ENCODE data around the gene LTK. TPM values are rescaled to one million over a fixed set of nuclear protein-coding genes. Genes with fewer than 3 reads are reported as not detected.

Gene LTK
- total RNA-seq, 2 donors from 2014 or later: 6.9 to 8.2 TPM

DNA sequence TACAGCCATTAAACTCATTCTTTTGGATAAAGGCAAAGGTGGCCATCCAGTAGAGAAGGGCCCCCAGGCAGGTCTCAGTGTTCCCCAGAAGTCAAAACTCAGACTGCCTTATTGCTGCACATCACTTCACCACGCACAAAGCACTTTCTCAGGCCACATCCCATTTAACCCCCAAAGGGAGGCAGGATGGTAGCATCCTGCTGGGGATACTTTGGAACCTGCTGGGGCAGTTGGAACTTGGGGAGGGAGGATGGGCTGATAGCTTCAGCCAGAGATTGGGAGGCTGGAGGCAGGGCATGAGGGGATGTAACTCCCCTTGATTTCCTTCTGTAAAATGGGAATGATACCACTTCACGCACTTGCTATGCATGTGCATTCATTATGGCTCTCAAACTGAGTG lies 15.0 kb downstream of the LTK start:
- Histone ChIP-seq H3K9ac (ENCODE audit: low read depth in 2 of 2, low read length in 2 of 2) (no peak overlapping the region), H3K4me1 (no peaks in the 10 kb centered on the region), H3K9me3 (no peaks in the 10 kb centered on the region), H3K27ac (no peak overlapping the region), H3K27me3 (peaks cover 20% of the 10 kb centered on the region), H3K4me3 (no peak overlapping the region), H3K36me3 (no peaks in the 10 kb centered on the region)
- no peak for DNase-seq
- TF ChIP-seq, protein P1, sequence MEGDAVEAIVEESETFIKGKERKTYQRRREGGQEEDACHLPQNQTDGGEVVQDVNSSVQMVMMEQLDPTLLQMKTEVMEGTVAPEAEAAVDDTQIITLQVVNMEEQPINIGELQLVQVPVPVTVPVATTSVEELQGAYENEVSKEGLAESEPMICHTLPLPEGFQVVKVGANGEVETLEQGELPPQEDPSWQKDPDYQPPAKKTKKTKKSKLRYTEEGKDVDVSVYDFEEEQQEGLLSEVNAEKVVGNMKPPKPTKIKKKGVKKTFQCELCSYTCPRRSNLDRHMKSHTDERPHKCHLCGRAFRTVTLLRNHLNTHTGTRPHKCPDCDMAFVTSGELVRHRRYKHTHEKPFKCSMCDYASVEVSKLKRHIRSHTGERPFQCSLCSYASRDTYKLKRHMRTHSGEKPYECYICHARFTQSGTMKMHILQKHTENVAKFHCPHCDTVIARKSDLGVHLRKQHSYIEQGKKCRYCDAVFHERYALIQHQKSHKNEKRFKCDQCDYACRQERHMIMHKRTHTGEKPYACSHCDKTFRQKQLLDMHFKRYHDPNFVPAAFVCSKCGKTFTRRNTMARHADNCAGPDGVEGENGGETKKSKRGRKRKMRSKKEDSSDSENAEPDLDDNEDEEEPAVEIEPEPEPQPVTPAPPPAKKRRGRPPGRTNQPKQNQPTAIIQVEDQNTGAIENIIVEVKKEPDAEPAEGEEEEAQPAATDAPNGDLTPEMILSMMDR (IDR thresholded peaks at IDR 0.05): no peak
- intact Hi-C loops (cut with DNase I): no loop called here

DNA sequence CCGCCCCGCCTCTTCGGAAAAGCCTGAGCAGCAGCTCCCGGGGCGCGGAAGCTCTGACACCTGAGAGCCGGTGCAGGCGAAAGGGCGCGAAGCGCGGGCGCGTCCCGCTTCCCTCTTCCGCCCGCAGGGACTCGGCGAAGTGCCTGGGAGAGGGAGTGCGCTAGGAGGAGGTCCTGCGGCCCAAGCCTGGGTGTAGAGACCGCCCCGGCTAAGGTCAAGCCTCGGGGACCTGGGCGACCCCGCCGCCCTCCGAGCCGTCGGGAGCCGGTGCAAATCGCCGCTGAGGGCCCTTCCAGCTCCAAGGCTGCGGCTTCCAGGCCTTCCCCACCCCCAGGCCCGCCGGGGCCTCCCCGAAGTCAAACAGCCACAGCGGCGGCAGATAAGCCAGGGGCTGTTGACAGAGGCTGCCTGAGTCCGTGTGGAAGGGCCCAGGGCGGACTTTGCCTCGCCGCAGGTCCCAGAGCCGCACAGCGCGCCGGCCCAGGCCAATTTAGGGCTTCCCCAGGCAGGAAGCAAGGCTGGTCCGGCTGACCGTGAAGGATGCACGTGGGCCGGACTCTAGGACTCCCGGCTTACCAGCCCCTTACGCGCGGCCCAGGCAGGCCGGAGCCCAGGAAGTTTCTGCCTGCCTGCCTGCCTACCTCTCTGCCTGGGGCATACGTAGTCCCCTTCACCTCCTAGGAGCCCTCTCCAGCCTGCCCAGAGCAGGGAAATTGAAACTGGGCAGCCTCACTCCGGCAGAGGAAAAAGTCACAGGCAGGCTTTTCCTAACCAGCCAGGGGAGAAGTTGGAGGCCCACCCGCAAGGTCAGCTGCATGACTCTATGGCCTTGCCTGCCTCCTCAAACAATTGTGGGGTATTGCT lies 17.7 kb downstream of the LTK start:
- H3K27me3 ChIP-seq: peaks cover 8% of the 10 kb centered on the region
- intact Hi-C loops (cut with DNase I): no loop called here
- peak; percentile 81 for DNase-seq
- H3K4me1 ChIP-seq: peaks cover 5% of the 10 kb centered on the region
- H3K27ac ChIP-seq: peak overlapping the region; percentile 68
- TF ChIP-seq, protein P1 (IDR thresholded peaks at IDR 0.05): no peak
- no peaks in the 10 kb centered on the region for H3K36me3 ChIP-seq
- H3K9me3 ChIP-seq: no peaks in the 10 kb centered on the region
- peak overlapping the region; percentile 32 to 78 for H3K9ac ChIP-seq (ENCODE audit: low read depth in 2 of 2, low read length in 2 of 2)
- H3K4me3 ChIP-seq: peak overlapping the region; percentile 64

DNA sequence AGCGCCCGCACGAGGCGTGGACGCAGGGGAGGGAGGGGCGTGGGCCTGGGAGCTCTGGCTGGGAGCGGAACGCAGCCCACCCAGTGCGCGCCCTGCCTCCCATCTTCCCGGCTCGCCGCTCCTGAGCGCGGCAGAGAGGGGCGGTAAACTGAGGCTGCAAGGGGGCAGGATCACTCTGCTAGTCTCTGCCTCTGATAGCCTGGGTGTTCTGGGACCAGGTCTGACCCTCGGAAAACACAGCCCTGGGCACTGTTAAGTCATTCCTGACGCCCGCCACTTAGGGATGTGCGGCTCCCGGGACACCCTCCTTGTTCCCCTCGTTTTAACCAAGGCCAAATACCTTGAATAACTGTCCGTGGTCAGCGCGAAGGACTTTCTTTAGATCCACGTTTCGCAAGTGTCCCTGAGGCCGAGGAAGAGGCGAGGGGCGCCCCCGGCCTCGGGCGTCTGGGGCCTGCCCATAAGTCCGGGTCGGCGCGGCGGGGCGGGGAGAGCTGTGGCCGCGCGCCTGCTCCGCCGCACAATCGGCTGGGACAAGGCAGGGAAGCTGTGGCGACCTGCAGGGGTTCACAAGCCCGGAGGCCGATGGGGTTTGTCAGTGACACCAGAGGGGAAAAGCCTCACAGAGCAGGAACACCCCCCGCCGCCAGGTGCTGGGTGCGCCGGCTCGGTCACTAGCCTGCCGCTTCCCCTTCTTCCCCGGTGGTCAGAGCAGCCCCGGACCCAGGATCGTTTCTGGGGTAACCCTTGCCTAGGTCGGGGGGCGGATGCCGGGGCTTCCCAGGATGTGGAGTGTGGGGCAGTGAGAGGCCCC lies 18.5 kb downstream of the LTK start:
- H3K4me3 ChIP-seq: peak overlapping the region; percentile 64
- peaks cover 5% of the 10 kb centered on the region for H3K4me1 ChIP-seq
- H3K27ac ChIP-seq: peak overlapping the region; percentile 68
- no peaks in the 10 kb centered on the region for H3K36me3 ChIP-seq
- intact Hi-C loops (cut with DNase I): no loop called here
- H3K9ac ChIP-seq (ENCODE audit: low read depth in 2 of 2, low read length in 2 of 2): peak overlapping the region; percentile 78 to 82
- TF ChIP-seq, protein P1 (IDR thresholded peaks at IDR 0.05): no peak
- DNase-seq: peak; percentile 66
- H3K9me3 ChIP-seq: no peaks in the 10 kb centered on the region
- H3K27me3 ChIP-seq: peaks cover 8% of the 10 kb centered on the region

DNA sequence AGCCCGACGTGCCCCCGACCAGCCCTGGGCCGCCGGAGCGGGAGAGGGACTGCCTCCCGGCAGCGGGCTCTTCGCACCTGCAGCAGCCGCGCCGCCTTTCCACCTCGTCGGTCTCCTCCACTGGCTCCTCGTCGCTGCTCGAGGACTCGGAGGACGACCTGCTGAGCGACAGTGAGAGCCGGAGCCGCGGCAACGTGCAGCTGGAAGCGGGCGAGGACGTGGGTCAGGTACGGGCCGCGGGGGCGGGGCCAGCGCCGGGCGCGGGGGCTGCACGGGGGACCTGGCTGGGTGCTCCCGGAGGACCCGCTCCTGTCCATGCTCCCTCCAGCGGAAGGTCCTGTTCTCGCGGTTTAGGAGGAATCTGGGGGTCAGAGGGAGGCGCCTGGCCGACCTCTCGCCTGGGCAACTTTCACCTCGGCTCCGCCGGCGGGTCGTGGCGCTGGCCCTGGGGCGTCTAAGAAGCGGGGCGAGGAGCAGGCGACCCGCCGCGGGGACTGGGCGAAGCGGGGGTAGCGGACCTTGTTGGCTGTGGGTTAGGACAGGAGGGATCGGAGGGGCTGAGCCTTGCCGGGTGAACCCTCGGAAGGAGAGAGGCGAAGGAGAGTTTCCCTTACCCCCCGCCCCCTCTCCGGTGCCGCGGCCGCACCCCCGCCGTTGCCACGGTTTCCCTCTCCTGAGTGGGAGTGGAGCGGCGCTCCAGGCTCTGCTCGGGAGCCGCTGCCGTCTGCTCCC lies 19.3 kb downstream of the LTK start:
- intact Hi-C loops (cut with DNase I): no loop called here
- Histone ChIP-seq H3K27me3 (peaks cover 8% of the 10 kb centered on the region), H3K27ac (peak overlapping the region; percentile 68), H3K36me3 (no peaks in the 10 kb centered on the region), H3K4me1 (peaks cover 5% of the 10 kb centered on the region), H3K9ac (ENCODE audit: low read depth in 2 of 2, low read length in 2 of 2) (peak overlapping the region; percentile 78 to 82), H3K9me3 (no peaks in the 10 kb centered on the region), H3K4me3 (peak overlapping the region; percentile 64)
- TF ChIP-seq, protein P1 (IDR thresholded peaks at IDR 0.05): no peak
- DNase-seq: peak; percentile 52

DNA sequence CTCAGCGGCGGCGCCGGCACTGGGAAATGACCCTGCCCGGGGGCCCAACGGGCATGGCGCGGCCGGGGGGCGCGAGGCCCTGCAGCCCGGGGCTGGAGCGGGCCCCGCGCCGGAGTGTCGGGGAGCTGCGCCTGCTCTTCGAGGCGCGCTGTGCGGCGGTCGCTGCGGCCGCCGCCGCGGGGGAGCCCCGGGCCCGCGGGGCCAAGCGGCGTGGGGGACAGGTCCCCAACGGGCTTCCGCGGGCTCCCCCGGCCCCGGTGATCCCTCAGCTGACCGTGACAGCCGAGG lies 19.8 kb downstream of the LTK start:
- intact Hi-C loops (cut with DNase I): no loop called here
- H3K27ac ChIP-seq: peak overlapping the region; percentile 68
- peaks cover 5% of the 10 kb centered on the region for H3K4me1 ChIP-seq
- no peak for DNase-seq
- peak overlapping the region; percentile 78 to 82 for H3K9ac ChIP-seq (ENCODE audit: low read depth in 2 of 2, low read length in 2 of 2)
- no peaks in the 10 kb centered on the region for H3K36me3 ChIP-seq
- H3K9me3 ChIP-seq: no peaks in the 10 kb centered on the region
- peaks cover 8% of the 10 kb centered on the region for H3K27me3 ChIP-seq
- TF ChIP-seq, protein P1 (IDR thresholded peaks at IDR 0.05): no peak
- H3K4me3 ChIP-seq: peak overlapping the region; percentile 64

Data from colonic mucosa (tissue), 4 donors.